ENCODE results near the gene KLHL11. TPM values are rescaled to one million over a fixed set of nuclear protein-coding genes. Genes with fewer than 3 reads are reported as not detected.
A peak's percentile ranks its signal among the peaks of the same experiment; 100 is the strongest.

The KLHL11 gene
- total and polyA plus RNA-seq, 10 of the 15 experiments (the other 5 are each of a cell fraction or from before 2014, with no cell fraction given), result 0.07 to 17.2 (median 10.1) TPM

- TF ChIP-seq ZBTB4 (CRISPR knock-in tag; IDR thresholded peaks at IDR 0.05) (no peak), ATF7 (IDR thresholded peaks at IDR 0.05; ENCODE audit: low read depth) (no peak), NR2C2 (IDR thresholded peaks at IDR 0.05; ENCODE audit: borderline replicate concordance, control insufficient read depth, insufficient read length, low read depth) (no peak), PML (IDR thresholded peaks at IDR 0.05; ENCODE audit: low read length) (no peak)
Measured at GRCh38 chr17:41915020-41915419, 49.8 kb upstream of the KLHL11 start (continued).

GRCh38 chr17:41914358-41914766 is 49.1 kb upstream of the KLHL11 start:
- POLR2A ChIA-PET, result interaction anchor here (1.2 to 1.7 kb wide), 2 partner anchors 16 to 103 kb away, joined by 3 to 4 read pairs; partner anchors contain the start of genes DNAJC7 and ODAD4
- FAIRE-seq, result no peak
- Histone ChIP-seq H3K36me3 (ENCODE audit: control insufficient read depth in 2 of 2, insufficient read depth in 2 of 2, low read length in 1 of 2) (peaks cover 23 to 28% of the 10 kb centered on the region in 2 experiments), H3K27ac (ENCODE audit: control insufficient read depth, insufficient read depth) (no peak overlapping the region), H4K20me1 (ENCODE audit: control insufficient read depth, insufficient read depth) (peaks cover 9% of the 10 kb centered on the region; the same call in 1 of the 2 replicates), H3K9me3 (replicated peaks; ENCODE audit: control insufficient read depth, insufficient read depth, low read length) (no peaks in the 10 kb centered on the region), H2AFZ (ENCODE audit: control insufficient read depth, low read depth, low read length) (no peak overlapping the region), H3K9ac (ENCODE audit: control insufficient read depth, insufficient read depth, low read length) (no peak overlapping the region), H3K27me3 (replicated peaks in 1 of 2; ENCODE audit: control insufficient read depth in 2 of 2, insufficient read depth in 2 of 2, low read length in 1 of 2) (no peaks in the 10 kb centered on the region), H3K79me2 (ENCODE audit: control insufficient read depth, insufficient read depth, low read length) (peaks cover 59% of the 10 kb centered on the region), H3K4me3 (peak overlapping the region; percentile 20; the same call in 1 of the 2 replicates), H3K4me1 (ENCODE audit: control insufficient read depth, insufficient read depth, low read length) (peaks cover 15% of the 10 kb centered on the region), H3K4me2 (ENCODE audit: control insufficient read depth, insufficient read depth) (no peak overlapping the region; the same call in 1 of the 2 replicates)
- no peak for DNase-seq (ENCODE audit: low read depth, low spot score)
- no peak for ATAC-seq
- SMC1A ChIA-PET (ENCODE audit: uncharacterized antibody, unreplicated experiment), result interaction anchor here (2.9 kb wide), 1 partner anchor 18 kb away, joined by 9 read pairs; no protein-coding TSS in a partner anchor
- in situ Hi-C loops (cut with MboI), result no loop called here
- BruUV-seq (replicated peaks), result no TSS peak
- TF ChIP-seq JUND (IDR thresholded peaks at IDR 0.05; ENCODE audit: low read depth, low read length) (no peak), EED (IDR thresholded peaks at IDR 0.05; ENCODE audit: low read depth) (no peak)
- WGBS (ENCODE audit: insufficient coverage, insufficient replicate concordance, low lambda C conversion rate, missing lambda C conversion rate), result 93% methylated on average over 6 of the region's 6 CpGs
- CTCF ChIA-PET, result interaction anchor here (0.9 to 1.2 kb wide), 2 partner anchors 10 to 49 kb away, joined by 3 read pairs; no protein-coding TSS in a partner anchor
- intact Hi-C loops (cut with micrococcal nuclease; ENCODE audit: unreplicated experiment), result no loop called here
- RAD21 ChIA-PET (ENCODE audit: unreplicated experiment), result no interaction called here
